HG03064 (cell line): Measurements from ENCODE around the gene MBP.

Experiments
- ATAC-seq: cut with Tn5 transposase; IDR thresholded peaks from one replicate; pipeline ENCODE4 v1.9.1; 2021; ENCODE audit warnings: low read depth; ENCODE audit not compliant: unreplicated experiment

The MBP gene

GRCh38 chr18:77054606-77055428 lies 77.8 kb downstream of the MBP start:
- peak; percentile 86 for ATAC-seq

DNA sequence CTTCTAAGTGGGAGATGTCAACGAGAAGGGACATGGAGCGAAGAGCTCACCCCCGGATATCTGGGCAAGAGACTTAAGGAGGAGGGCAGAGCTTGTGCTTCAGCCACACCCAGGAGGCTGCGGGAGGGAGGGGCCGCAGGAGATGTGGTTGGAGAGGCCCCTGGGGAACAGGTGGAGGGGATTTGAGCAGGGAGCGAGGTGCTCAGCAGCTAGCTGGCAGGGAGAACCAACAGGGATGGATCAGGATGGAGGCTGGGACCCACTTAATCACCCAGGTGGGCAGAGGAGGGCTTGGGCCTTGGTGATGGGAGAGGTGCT lies 78.3 kb downstream of the MBP start:
- peak; percentile 9 for ATAC-seq

- no peak for ATAC-seq
These were observed 78.8 kb downstream of the MBP start for GRCh38 chr18:77053616-77054287.

DNA sequence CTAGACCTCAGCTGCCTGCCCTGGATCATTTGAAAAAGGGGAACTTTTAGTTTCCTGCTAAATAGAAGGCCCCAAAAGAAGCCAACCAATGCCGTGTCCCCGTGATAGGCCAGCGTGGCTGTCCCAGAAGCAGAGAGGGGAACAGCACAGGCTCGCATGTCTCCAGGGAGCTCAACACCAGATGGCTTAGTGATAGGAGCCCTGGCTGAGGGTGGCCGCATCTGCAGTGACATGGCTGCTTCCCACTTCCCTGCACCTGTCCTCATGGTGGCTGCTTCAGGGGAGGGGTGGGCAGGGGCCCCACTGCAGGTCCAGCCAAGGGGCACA lies 79.6 kb downstream of the MBP start:
- ATAC-seq: peak; percentile 36

DNA sequence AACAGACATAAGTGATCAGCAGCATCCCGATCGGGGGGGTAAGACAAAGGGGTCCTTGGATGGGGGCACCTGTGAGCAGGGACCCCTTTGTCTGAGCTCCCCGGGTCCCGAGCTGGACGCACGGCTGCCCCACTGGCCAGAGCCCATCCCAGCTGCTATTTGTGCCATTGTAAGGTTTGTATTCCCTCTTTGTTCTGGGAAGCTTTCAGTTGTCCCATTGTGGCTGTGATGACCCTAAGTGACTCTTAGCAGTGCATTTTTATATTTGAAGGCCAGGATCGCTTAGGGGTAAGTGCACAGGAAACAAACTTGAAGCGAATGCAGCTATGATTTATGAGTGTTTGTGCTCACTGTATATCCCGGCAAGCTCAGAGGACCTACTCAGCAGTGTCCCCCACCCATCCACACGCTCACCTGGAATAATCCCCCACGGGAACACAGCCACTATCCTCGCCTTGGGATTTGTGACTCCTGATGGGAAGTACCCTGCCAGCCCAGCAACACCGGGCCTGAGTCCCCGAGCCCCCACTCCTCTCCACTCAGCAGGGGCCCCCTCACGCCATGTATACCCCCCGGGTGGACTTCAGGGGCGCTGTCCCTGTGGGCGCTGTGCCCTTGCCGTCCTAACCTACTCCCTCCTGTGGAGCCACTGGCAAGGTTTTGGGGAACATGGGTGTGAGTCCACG lies 80.1 kb downstream of the MBP start:
- no peak for ATAC-seq

- ATAC-seq: no peak
These were observed 80.8 kb downstream of the MBP start for GRCh38 chr18:77051581-77052296.

DNA sequence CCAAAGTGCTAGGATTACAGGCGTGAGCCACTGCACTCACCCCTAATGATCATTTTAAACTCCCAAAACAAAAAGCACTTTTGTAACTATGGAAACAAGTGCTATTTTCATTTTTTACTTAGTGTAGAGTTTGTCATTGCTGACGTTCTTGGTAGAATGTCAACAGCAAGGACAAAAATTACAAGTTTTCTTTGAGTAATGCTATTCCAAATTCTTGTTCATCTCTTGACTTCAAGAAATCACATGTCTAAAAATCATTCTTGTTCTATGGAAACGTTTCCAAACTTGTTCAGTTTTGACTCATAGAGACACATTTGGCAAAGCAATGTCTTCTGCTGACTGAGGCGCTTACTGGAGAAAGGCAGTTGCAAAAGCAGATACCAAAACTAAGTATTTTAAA lies 82.6 kb downstream of the MBP start:
- no peak for ATAC-seq

- ATAC-seq: no peak
These were observed 84.7 kb downstream of the MBP start for GRCh38 chr18:77047803-77048419.

GRCh38 chr18:77046994-77047393 lies 85.6 kb downstream of the MBP start:
- ATAC-seq: no peak

- ATAC-seq: no peak
These were observed 86.2 kb downstream of the MBP start for GRCh38 chr18:77046409-77046808.

GRCh38 chr18:77045677-77046076 lies 86.9 kb downstream of the MBP start:
- no peak for ATAC-seq

- no peak for ATAC-seq
These were observed 87.5 kb downstream of the MBP start for GRCh38 chr18:77044866-77045664.

- ATAC-seq: no peak
These were observed 88.9 kb downstream of the MBP start for GRCh38 chr18:77043541-77044280.

DNA sequence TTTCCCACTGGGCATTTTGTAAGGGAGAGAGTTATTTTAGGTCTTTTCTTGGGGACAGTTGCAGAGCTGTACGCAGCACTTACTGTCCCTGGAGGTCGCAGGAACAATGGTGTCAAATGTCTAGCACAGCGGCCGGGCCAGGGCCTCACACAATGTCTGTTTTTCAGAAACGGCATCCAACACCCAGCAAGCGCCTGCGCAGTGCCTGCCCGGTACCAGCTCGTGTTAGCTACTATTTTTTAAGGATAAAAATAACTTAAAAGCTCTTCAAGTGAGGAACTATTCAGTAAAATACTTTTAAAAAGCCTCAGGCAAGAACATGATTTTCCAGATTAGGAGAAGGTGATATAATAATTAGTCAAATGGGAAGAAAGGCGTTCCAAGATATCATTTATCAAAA lies 90.0 kb downstream of the MBP start:
- no peak for ATAC-seq

- no peak for ATAC-seq
These were observed 93.1 kb downstream of the MBP start for GRCh38 chr18:77039196-77040130.

DNA sequence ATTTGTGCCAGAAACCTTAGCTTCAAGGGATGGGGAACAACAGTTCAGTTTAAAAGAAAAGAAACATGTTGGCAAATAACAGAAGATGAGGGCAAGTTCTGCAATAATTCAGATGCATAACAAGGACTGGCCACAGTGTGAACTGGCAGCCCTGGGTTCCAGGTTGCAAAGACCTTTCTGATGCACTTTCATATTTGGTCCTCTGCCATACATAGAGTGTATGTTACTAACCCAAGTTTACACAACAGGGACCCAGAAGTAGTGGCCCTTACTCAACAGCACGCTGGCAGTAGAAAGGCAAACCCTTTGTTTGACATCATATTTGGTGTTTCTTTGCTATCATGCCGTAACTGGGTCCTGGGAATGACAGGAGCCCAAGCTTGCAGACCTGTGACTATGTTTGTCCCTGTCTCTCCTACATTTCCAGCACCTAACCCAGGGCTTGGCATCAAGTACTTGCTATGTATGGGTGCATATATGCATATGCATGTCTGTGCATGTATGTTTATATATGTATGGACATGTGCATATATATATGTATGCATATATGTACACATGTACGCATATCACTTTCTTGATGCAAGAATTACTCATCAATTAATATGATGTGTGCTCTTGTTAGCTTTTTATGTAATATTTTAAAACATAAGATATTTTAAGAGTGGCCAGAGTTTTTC lies 94.3 kb downstream of the MBP start:
- no peak for ATAC-seq

DNA sequence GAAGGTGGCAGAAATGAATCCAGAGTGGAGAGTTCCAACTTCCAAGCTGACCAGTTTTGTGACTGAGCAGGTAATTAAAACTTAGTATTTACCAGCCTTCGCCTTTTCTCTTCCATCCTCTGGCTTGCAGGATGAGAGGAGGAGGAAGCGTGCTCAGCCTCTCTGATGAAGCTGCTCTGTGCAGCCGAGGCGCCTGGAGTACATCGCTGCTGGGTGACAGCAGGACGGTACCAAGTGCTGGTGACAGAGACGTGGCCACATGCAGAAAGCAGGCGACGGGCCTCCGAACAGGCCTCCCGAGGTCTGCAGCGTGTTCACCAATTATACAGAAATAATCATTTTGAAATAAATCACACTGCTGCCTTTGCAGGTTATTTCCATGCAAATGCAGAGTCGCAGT lies 95.0 kb downstream of the MBP start:
- ATAC-seq: no peak
